ENCODE measurements around the gene OBSL1.

DNA sequence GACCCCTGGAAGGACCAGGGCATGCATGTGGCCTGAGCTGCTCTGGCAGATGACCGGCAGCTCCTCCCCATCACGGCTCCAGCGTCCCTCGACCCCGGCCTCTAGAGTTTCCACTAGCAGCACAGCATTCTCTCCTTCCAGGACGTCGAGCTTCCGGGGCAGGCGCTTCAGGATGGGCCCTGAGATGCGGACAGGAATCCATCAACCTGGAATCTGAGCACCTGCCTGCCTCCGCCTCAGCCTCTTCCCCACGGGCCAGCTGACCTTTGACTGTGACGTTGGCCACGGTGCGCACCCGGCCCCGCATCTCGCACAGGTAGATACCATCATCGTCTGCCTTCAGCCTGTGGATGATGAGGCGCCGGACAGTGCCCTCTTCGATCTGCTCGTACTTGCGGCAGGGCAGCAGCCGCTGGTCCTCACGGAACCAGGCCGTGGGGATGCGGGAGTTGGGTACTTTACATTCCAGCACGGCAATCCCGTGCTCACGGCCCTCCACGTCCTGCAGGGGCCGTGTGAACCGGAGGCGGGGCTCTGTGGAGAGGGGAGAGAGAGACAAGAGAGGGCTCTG lies 3.5 kb downstream of the OBSL1 start:
- no peak for TF ChIP-seq EZH2 (IDR thresholded peaks at IDR 0.05; ENCODE audit: borderline replicate concordance, insufficient read depth, low read depth, low read length, poor library complexity, severe bottlenecking)
- TF ChIP-seq CTCF (IDR thresholded peaks at IDR 0.05), result no peak
